Panc1 (cell line): ENCODE data around the gene CCDC90B.

Experiments used
- TCF7L2 ChIP-seq: IDR thresholded peaks from 2 replicates; pipeline ENCODE4 v1.6.1; 2011; ENCODE audit warnings: mild to moderate bottlenecking, low read depth, low read length, inconsistent platforms
- TF ChIP-seq, protein P1 (sequence below): fragments of 450-650 bp; IDR thresholded peaks from 2 replicates; pipeline ENCODE4 v1.5.1; 2017; ENCODE audit warnings: mild to moderate bottlenecking

DNA sequence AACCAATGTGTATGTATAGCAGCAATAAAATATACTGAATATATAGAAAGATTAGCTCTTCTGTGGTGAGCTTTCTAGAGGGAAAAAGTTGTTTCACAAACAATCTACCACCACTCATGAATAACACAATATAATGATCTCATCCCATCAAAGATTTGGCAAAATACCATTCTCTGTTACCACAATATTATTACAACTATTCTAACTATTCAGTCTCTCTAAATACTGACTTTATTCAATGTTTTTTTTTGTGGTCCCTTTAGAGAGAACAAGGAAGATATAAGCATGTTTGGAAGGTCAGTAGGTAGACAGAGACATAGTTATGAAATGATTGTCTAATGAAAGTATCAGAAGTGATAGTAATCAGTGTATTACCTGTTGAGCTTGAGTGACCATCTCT is 7.8 kb downstream of the CCDC90B start:
- TF ChIP-seq, protein P1, sequence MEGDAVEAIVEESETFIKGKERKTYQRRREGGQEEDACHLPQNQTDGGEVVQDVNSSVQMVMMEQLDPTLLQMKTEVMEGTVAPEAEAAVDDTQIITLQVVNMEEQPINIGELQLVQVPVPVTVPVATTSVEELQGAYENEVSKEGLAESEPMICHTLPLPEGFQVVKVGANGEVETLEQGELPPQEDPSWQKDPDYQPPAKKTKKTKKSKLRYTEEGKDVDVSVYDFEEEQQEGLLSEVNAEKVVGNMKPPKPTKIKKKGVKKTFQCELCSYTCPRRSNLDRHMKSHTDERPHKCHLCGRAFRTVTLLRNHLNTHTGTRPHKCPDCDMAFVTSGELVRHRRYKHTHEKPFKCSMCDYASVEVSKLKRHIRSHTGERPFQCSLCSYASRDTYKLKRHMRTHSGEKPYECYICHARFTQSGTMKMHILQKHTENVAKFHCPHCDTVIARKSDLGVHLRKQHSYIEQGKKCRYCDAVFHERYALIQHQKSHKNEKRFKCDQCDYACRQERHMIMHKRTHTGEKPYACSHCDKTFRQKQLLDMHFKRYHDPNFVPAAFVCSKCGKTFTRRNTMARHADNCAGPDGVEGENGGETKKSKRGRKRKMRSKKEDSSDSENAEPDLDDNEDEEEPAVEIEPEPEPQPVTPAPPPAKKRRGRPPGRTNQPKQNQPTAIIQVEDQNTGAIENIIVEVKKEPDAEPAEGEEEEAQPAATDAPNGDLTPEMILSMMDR, result no peak
- TF ChIP-seq TCF7L2, result no peak
